H1 (cell line): ENCODE measurements around the gene CRHR2. TPM values are rescaled to one million over a fixed set of nuclear protein-coding genes. Genes with fewer than 3 reads are reported as not detected.
A peak's percentile ranks its signal among the peaks of the same experiment; 100 is the strongest.

ENCODE experiments used
- CTCF ChIA-PET: fragments of 300-600 bp; sonication (Branson Sonifier 250); formaldehyde crosslinking; loops from one replicate; lab custom pipeline; 2021; ENCODE audit not compliant: partially characterized antibody; lab: Charles Lee
- POLR2A ChIA-PET: fragments of 300-600 bp; sonication (Branson Sonifier 250); formaldehyde crosslinking; loops from one replicate; lab custom pipeline; 2021; ENCODE audit warnings: inconsistent platforms; ENCODE audit not compliant: partially characterized antibody; lab: Charles Lee
- DNase-seq, 2 experiments: peaks; one replicate each; pipeline versions ENCODE4 v3.0.0 to v3.0.0-alpha.2; 2010 to 2022; ENCODE audit warnings: low spot score in 2 of 2, low read depth in 1 of 2, mixed read lengths in 1 of 2
- FAIRE-seq: peaks from 2 replicates; lab custom pipeline; 2011; peaks lifted over from hg19 to GRCh38; lab: Jason Lieb, UNC
- H2AFZ ChIP-seq: 2 replicates; pipeline ENCODE4 v1.8.1; 2012; ENCODE audit warnings: low read length, inconsistent platforms
- H2AK5ac ChIP-seq: 2 replicates; pipeline ENCODE4 v1.6.1; 2013; ENCODE audit warnings: low read depth, low read length
- H2BK120ac ChIP-seq: replicated peaks from 2 replicates; pipeline ENCODE3; 2013; ENCODE audit warnings: low read depth, low read length, inconsistent platforms
- H2BK12ac ChIP-seq: 2 replicates; pipeline ENCODE4 v1.6.1; 2013; ENCODE audit warnings: low read depth, low read length
- H2BK15ac ChIP-seq: 2 replicates; pipeline ENCODE4 v1.6.1; 2013; ENCODE audit warnings: low read length
- H2BK20ac ChIP-seq: 2 replicates; pipeline ENCODE4 v1.6.1; 2013; ENCODE audit warnings: low read length
- H2BK5ac ChIP-seq: 2 replicates; pipeline ENCODE4 v1.6.1; 2013; ENCODE audit warnings: low read depth, low read length
- H3K14ac ChIP-seq: 2 replicates; pipeline ENCODE4 v1.6.1; 2013; ENCODE audit warnings: inconsistent platforms; ENCODE audit not compliant: insufficient read length
- H3K18ac ChIP-seq: 2 replicates; pipeline ENCODE4 v1.6.1; 2013; ENCODE audit warnings: low read length; ENCODE audit errors: extremely low read depth
- H3K23ac ChIP-seq: 2 replicates; pipeline ENCODE4 v1.6.1; 2013; ENCODE audit warnings: inconsistent platforms; ENCODE audit not compliant: insufficient read length
- H3K23me2 ChIP-seq: 2 replicates; pipeline ENCODE4 v1.6.1; 2013; ENCODE audit warnings: low read depth, low read length
- H3K27ac ChIP-seq: 2 replicates; pipeline ENCODE4 v1.6.1; 2011; ENCODE audit warnings: low read depth, low read length, inconsistent platforms
- H3K27me3 ChIP-seq, 4 experiments: replicated peaks in 1 of 4; 1 replicate in 1 of 4; 2 replicates in 3 of 4; pipeline versions ENCODE4 v1.6.1 to v1.8.1; 2011 to 2013; ENCODE audit warnings: low read length in 3 of 4, mild to moderate bottlenecking in 3 of 4, inconsistent platforms in 2 of 4, mixed read lengths in 2 of 4, moderate library complexity in 1 of 4; ENCODE audit not compliant: control insufficient read depth in 3 of 4, insufficient read depth in 3 of 4; ENCODE audit errors: extremely low read depth in 1 of 4
- H3K36me3 ChIP-seq, 4 experiments: 2 replicates each; pipeline versions ENCODE4 v1.6.1 to v1.8.1; 2011 to 2013; ENCODE audit warnings: mild to moderate bottlenecking in 4 of 4, low read length in 3 of 4, moderate library complexity in 2 of 4, control low read depth in 1 of 4, inconsistent platforms in 1 of 4; ENCODE audit not compliant: insufficient read depth in 4 of 4, control insufficient read depth in 2 of 4
- H3K4ac ChIP-seq: replicated peaks from 2 replicates; pipeline ENCODE3; 2013; ENCODE audit warnings: low read length, low read depth, mixed read lengths, inconsistent platforms; ENCODE audit not compliant: insufficient read length
- H3K4me1 ChIP-seq, 4 experiments: replicated peaks in 1 of 4; 1 replicate in 1 of 4; 2 replicates in 3 of 4; pipeline versions ENCODE4 v1.6.1 to v1.8.1; 2011 to 2013; ENCODE audit warnings: low read length in 3 of 4, inconsistent platforms in 2 of 4, mixed read lengths in 1 of 4; ENCODE audit not compliant: insufficient read depth in 4 of 4, control insufficient read depth in 3 of 4
- H3K4me2 ChIP-seq, 2 experiments: 2 replicates each; pipeline versions ENCODE4 v1.6.1 to v1.8.1; 2011 to 2013; ENCODE audit warnings: low read depth in 2 of 2, low read length in 2 of 2, control low read depth in 1 of 2, inconsistent platforms in 1 of 2, mild to moderate bottlenecking in 1 of 2; ENCODE audit not compliant: insufficient read depth in 1 of 2
- H3K4me3 ChIP-seq, 4 experiments: fragments of 200-600, 300-600 bp in 1 of 4; sonication (generic), shearing (Covaris generic), sonication (Bioruptor Twin) in 1 of 4; 2 replicates each; pipeline versions ENCODE4 v1.5.1 to v1.8.1; 2011 to 2016; ENCODE audit warnings: low read length in 4 of 4, low read depth in 3 of 4, control low read depth in 2 of 4, inconsistent platforms in 2 of 4, mild to moderate bottlenecking in 2 of 4, mixed read lengths in 1 of 4, moderate library complexity in 1 of 4; ENCODE audit not compliant: insufficient read depth in 2 of 4; ENCODE audit errors: extremely low read depth in 1 of 4
- H3K56ac ChIP-seq: replicated peaks from 2 replicates; pipeline ENCODE3; 2013; ENCODE audit warnings: low read depth, mild to moderate bottlenecking, mixed read lengths, low read length, inconsistent platforms; ENCODE audit not compliant: insufficient read length
- H3K79me1 ChIP-seq: 2 replicates; pipeline ENCODE4 v1.6.1; 2013; ENCODE audit warnings: low read depth, low read length, control low read depth
- H3K79me2 ChIP-seq, 2 experiments: 2 replicates each; pipeline versions ENCODE4 v1.6.1 to v1.8.1; 2012 to 2013; ENCODE audit warnings: low read length in 2 of 2, mild to moderate bottlenecking in 2 of 2, inconsistent platforms in 1 of 2; ENCODE audit not compliant: insufficient read depth in 2 of 2, control insufficient read depth in 1 of 2
- H3K9ac ChIP-seq, 4 experiments: replicated peaks in 1 of 4; 1 replicate in 1 of 4; 2 replicates in 3 of 4; pipeline versions ENCODE4 v1.6.1 to v1.8.1; 2011 to 2013; ENCODE audit warnings: low read depth in 3 of 4, low read length in 3 of 4, control low read depth in 2 of 4, mild to moderate bottlenecking in 2 of 4, moderate library complexity in 2 of 4, inconsistent platforms in 1 of 4; ENCODE audit errors: extremely low read depth in 1 of 4
- H3K9me3 ChIP-seq, 2 experiments: 2 replicates each; pipeline versions ENCODE4 v1.6.1 to v1.8.1; 2012 to 2013; ENCODE audit warnings: mild to moderate bottlenecking in 2 of 2, moderate library complexity in 2 of 2, control low read depth in 1 of 2, inconsistent platforms in 1 of 2, low read depth in 1 of 2, low read length in 1 of 2, mixed read lengths in 1 of 2; ENCODE audit not compliant: insufficient read depth in 2 of 2
- H4K20me1 ChIP-seq, 2 experiments: replicated peaks in 1 of 2; 2 replicates each; pipeline versions ENCODE3 to v1.8.1; 2011 to 2013; ENCODE audit warnings: inconsistent platforms in 2 of 2, low read length in 2 of 2, mild to moderate bottlenecking in 1 of 2; ENCODE audit not compliant: insufficient read depth in 2 of 2, control insufficient read depth in 1 of 2
- H4K5ac ChIP-seq: 2 replicates; pipeline ENCODE4 v1.6.1; 2013; ENCODE audit warnings: low read length, low read depth, mixed read lengths, inconsistent platforms; ENCODE audit not compliant: insufficient read length
- H4K8ac ChIP-seq: 2 replicates; pipeline ENCODE4 v1.8.0; 2013; ENCODE audit warnings: mild to moderate bottlenecking, moderate library complexity, low read length, inconsistent platforms; ENCODE audit not compliant: insufficient read depth; ENCODE audit errors: extremely low read depth
- H4K91ac ChIP-seq: replicated peaks from 2 replicates; pipeline ENCODE3; 2013; ENCODE audit warnings: low read length, mixed read lengths, inconsistent platforms; ENCODE audit not compliant: insufficient read length
- POLR2A ChIP-seq, 2 experiments: IDR thresholded peaks; 1 replicate in 1 of 2; 2 replicates in 1 of 2; pipeline ENCODE4 v1.6.1; 2011; ENCODE audit warnings: low read depth in 2 of 2, low read length in 2 of 2, mild to moderate bottlenecking in 2 of 2; ENCODE audit errors: control extremely low read depth in 1 of 2
- TAF7 ChIP-seq: optimal IDR thresholded peaks from 2 replicates; pipeline ENCODE3; 2011; ENCODE audit warnings: low read depth, mild to moderate bottlenecking, inconsistent platforms, low read length, moderate library complexity, borderline replicate concordance
- WGBS, 2 experiments: shearing (Covaris generic) in 1 of 2; methylation state at CpG; one replicate each; pipeline versions ENCODE4 v1.1.6 to v1.1.7; 2013 to 2015; ENCODE audit warnings: low lambda C conversion rate in 2 of 2, mixed read lengths in 2 of 2, inconsistent platforms in 1 of 2, low coverage in 1 of 2, missing lambda C conversion rate in 1 of 2; ENCODE audit not compliant: insufficient replicate concordance in 2 of 2, insufficient coverage in 1 of 2, insufficient read length in 1 of 2; ENCODE audit errors: extremely low coverage in 1 of 2, missing lambda C conversion rate in 1 of 2; 5-methylcytosine and 5-hydroxymethylcytosine counted together
- polyA plus RNA-seq, 7 experiments: library from polyadenylated mRNA; depleted of rRNA in 3 of 7; stranded (reverse) in 5 of 7; unstranded in 2 of 7; fragments of >200 nt in 5 of 7; fragments of 200-250 nt in 2 of 7; gene quantifications; 1 replicate in 5 of 7; 2 replicates in 1 of 7; 4 replicates in 1 of 7; pipeline versions ENCODE4 v1.2.1 to v1.2.3, GENCODE V29; 2011 to 2013; ENCODE audit warnings: missing spikeins in 2 of 7, mixed read lengths in 2 of 7
- total RNA-seq: library from RNA; stranded (reverse); fragmentation: NEBNext Ultra II Directional; extraction: Animal tissue kit (Norgen Biotek cat#: 25700); gene quantifications from 2 replicates; pipeline ENCODE4 v1.2.1, GENCODE V29; 2021

Gene CRHR2
- total and polyA plus RNA-seq, 2 of the 8 experiments (the other 6 are each of a cell fraction or from before 2014, with no cell fraction given) = 0.37 to 1.3 TPM

DNA sequence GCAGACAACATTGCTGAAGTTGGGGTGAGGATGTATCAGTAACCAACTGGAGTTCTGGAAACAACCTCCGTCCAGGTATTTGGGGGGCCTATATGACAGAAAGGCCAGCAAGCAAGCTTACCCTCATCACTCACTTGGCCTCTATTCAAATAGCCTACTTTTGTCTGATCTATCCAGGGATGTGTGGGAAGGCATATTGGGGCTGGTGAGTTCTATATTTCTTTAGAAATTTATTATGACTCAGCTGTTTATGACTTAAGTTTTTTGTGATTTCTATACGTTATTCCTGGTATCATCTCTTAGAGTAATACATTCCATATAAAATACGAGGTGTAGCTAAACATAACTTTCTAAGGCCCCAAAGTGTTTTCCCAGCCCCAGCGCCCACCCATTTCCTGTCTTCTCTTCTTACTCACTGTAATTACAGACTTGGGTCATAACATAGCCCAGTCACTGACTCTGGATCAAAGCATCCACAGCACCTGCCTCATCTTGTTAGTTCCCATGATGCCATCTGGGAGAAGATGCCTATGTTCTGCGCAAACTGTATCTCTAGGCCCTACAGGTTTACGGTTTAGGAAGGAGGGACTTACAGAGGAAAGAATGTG, 69.5 kb downstream of the CRHR2 start:
- Histone ChIP-seq H4K91ac (no peak overlapping the region), H3K4me3 (no peak overlapping the region), H2AFZ (no peak overlapping the region), H2BK20ac (no peak overlapping the region), H3K23me2 (no peaks in the 10 kb centered on the region), H4K20me1 (peaks cover 6 to 10% of the 10 kb centered on the region in 2 experiments), H3K23ac (no peak overlapping the region), H3K79me1 (no peaks in the 10 kb centered on the region), H3K4me2 (no peak overlapping the region), H3K56ac (no peak overlapping the region), H3K27ac (no peak overlapping the region), H3K4me1 (no peaks in the 10 kb centered on the region), H4K8ac (no peak overlapping the region), H3K27me3 (no peaks in the 10 kb centered on the region), H3K36me3 (peaks cover 37 to 98% (median 71%) of the 10 kb centered on the region in 4 experiments), H2BK5ac (no peak overlapping the region), H2BK15ac (no peak overlapping the region), H2BK12ac (no peak overlapping the region), H2BK120ac (no peak overlapping the region), H3K18ac (no peak overlapping the region), H3K9ac (no peak overlapping the region), H3K4ac (no peak overlapping the region), H4K5ac (no peak overlapping the region), H3K9me3 (no peaks in the 10 kb centered on the region), H2AK5ac (no peak overlapping the region), H3K14ac (no peak overlapping the region), H3K79me2 (peaks cover 0 to 51% of the 10 kb centered on the region in 2 experiments; a peak in 2 of 4 replicates)
- 91% methylated on average over 6 of the region's 6 CpGs; no CpG with 5 or more reads in 1 of the 2 experiments for WGBS, 2 experiments
- TF ChIP-seq POLR2A (IDR thresholded peaks at IDR 0.05; ENCODE audit: control extremely low read depth in 1 of 2, low read depth in 2 of 2, low read length in 2 of 2) (0 out of 3 replicates have a peak, but pooled peaks of 1 of the 2 experiments have one; percentile 22), TAF7 (no peak)
- DNase-seq = no peak
- FAIRE-seq = no peak
- POLR2A ChIA-PET = interaction anchor here (1.6 to 11.3 kb wide), 8 partner anchors 7 to 22 kb away, joined by 3 to 323 read pairs (median 18); partner anchors contain the start of gene GARS1
- CTCF ChIA-PET = interaction anchor here (1.6 to 1.8 kb wide), 2 partner anchors 15 to 127 kb away, joined by 3 to 9 read pairs; no protein-coding TSS in a partner anchor
